ENCODE results near the gene PTPRJ.

PTPRJ gene

DNA sequence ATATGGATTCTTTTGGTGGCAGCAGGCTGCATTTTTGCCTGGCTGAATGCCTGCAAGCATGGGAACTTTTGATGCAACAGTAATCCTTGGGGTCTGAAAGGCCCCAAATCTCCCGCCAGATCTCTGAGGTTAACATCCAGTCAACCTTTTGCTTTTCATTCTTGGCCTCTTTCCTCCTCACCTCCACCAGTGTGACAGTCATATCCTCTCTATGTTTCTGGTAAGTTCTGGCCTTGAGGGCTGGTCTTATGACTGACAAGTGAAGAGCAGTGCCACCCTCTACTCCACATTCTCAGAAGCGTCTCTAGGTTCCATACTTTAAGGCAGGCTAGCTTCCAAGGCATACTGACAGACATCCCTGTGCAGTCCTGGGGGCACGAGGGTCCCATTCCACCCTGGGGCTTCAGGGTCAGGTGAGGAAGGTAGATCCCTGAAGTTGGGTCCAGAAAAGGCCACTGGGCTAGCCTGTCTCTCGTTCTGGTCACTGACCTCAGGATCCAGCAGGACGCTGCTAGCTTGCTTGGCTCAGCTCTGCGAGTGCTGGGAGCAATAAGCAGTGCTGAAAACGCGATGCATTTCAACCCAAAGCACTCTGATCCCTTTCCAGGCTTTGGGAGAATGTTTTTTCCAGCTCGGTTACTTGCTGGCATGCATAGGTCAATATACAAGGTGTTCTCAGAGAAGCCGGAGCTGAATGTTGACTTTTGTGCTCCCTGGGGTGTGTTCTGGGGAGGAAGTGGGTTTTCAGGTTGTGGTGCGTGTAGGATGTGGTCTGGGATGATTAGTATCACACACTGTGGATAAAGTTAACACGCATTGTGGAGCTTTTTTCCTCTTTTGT, 75.2 kb downstream of the PTPRJ start:
- DNase-seq (ENCODE audit: insufficient read length, low spot score) (no peak), FAIRE-seq (no peak)
- no peak for TF ChIP-seq POLR2A (IDR thresholded peaks at IDR 0.05; ENCODE audit: low read depth, low read length)

DNA sequence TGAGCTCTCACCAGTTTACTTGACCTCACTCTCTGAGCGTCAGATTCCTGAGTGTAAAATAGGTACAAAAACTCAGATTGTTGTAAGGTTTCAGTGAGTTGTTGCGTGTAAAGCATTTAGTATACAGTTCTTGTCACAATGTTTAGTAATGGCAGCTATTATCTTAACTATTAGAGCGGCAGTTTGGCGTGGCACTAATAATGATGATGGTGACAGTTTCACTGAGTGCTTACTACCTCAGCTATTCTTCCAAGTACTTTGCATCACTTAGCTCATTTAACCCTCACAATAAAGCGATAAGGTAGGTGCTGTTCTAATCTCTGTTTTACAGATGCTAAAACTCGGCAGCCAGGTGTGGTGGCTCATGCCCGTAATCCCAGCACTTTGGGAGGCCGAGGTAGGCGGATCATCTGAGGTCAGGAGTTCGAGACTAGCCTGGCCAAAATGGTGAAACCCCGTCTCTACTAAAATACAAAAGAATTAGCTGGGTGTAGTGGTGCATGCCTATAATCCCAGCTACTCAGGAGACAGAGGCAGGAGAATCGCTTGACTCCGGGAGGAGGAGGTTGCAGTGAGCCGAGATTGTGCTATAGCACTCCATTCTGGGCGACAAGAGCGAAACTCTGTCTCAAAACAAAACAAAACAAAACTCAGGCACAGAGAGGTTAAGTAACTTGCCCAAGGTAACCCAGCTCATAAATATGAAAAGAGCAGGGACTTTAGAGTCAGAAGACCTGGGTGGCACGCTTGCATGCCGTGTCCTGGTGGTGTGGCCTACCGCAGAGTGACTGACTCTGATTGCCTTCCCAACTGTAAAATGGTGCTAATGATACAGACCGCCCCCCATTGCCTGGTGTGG, 76.2 kb downstream of the PTPRJ start:
- FAIRE-seq (no peak), DNase-seq (ENCODE audit: insufficient read length, low spot score) (no peak)
- no peak for TF ChIP-seq POLR2A (IDR thresholded peaks at IDR 0.05; ENCODE audit: low read depth, low read length)

DNA sequence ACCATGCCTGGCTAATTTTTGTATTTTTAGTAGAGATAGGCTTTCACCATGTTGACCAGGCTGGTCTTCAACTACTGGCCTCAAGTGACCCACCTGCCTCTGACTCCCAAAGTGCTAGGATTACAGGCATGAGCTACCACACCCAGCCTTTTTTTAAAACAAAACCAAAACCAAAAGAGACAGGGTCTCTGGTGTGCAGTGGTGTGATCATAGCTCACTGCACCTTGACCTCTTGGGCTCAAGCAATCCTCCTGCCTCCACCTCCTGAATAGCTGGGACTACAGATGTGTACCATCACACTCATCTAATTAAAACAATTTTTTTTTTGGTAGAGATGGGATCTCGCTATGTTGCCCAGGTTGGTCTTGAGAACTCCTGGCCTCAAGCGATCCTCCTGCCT, 77.7 kb downstream of the PTPRJ start:
- no peak for FAIRE-seq
- no peak for TF ChIP-seq POLR2A (IDR thresholded peaks at IDR 0.05; ENCODE audit: low read depth, low read length)
- no peak for DNase-seq (ENCODE audit: insufficient read length, low spot score)

DNA sequence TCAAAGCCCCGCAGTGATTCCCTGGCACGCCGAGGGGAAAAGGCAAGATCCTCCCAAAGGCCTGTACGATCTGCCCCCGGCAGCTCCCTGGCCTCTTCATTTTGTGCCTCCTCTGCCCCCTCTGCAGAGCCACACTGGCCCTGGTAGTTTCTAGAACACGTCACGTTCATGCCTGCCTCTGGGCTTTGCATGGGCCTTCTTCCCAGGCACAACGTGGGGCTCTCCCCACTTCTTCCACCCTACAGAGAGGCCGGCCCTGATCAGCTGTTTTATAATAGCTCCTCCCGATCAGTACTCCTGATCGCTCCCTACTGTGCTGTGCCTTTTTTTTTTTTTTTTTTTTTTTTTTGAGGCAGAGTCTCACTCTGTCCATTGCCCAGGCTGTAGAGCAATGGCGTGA, 78.4 kb downstream of the PTPRJ start:
- FAIRE-seq, result no peak
- no peak for TF ChIP-seq POLR2A (IDR thresholded peaks at IDR 0.05; ENCODE audit: low read depth, low read length)
- DNase-seq (ENCODE audit: insufficient read length, low spot score), result no peak

DNA sequence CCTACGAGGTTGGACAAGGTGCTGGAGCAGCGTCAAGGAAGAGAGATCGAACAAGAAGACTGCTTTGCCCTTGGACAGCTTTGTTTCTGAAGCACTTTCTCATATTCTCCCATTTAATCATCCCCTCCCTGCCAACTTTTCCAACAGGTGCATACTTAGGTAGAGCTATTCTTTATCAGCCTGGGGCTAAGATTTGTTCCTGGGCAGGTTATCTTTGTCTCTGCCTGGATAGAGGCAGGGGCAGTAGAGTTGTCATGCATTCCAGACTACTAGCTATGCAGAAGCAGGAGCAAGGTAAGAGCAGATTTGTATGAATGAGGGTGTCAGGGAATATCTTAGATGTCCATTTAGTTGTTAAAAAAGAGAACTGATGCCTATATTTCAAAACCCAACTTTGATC, 82.3 kb downstream of the PTPRJ start:
- TF ChIP-seq POLR2A (IDR thresholded peaks at IDR 0.05; ENCODE audit: low read depth, low read length), result no peak
- no peak for FAIRE-seq
- DNase-seq (ENCODE audit: insufficient read length, low spot score), result no peak

DNA sequence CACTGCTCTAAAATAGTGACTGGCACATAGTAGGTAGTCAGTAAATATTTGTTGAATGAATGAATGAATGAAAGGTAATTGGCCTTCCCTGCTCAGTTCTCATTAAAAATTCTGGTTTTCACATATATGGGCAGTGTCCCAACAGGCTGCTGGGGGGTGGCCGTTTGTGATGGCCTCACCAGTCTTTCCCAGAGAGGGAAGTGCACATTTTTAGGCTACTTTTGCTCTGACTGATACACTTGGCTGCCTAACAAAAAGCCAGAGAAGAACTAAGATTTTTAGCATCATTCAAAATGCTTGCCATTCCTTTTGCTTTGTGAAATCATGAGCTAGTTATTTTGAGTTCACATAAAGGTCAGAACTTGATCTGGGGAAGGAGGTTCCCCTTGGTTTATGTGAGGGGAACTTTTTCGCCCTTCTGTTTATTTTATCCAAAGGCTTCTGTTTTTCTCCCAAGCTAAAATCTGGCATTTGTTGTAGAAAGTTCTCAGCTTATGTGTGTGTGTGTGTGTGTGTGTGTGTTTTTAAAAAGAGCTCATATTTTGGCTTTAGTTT, 83.1 kb downstream of the PTPRJ start:
- FAIRE-seq (peak; percentile 48), DNase-seq (ENCODE audit: insufficient read length, low spot score) (peak; percentile 60)

DNA sequence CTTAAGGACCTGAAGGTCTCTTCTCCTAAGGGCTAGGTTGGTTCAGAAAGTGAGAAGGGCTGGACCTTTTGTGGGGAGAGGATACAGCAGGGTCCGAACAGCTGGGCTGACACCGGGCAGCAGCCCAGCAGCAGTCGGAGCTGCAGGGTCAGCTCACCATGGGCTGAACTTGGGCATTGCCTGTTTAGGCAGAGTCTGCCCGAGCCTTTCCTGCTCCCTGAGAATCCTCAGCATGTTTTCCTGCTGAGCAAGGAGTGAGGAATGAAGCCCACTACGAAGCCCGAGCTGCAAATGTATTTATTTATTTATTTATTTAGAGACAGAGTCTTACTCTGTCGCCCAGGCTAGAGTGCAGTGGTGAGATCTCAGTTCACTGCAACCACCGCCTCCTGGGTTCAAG, 83.9 kb downstream of the PTPRJ start:
- FAIRE-seq (no peak), DNase-seq (ENCODE audit: insufficient read length, low spot score) (peak; percentile 49)
- TF ChIP-seq POLR2A (IDR thresholded peaks at IDR 0.05; ENCODE audit: low read depth, low read length), result 0 out of 2 replicates have a peak, but pooled peaks have one; percentile 19

More for the DNA sequence above, 83.1 kb downstream of the PTPRJ start:
- TF ChIP-seq POLR2A (IDR thresholded peaks at IDR 0.05; ENCODE audit: low read depth, low read length), result no peak

DNA sequence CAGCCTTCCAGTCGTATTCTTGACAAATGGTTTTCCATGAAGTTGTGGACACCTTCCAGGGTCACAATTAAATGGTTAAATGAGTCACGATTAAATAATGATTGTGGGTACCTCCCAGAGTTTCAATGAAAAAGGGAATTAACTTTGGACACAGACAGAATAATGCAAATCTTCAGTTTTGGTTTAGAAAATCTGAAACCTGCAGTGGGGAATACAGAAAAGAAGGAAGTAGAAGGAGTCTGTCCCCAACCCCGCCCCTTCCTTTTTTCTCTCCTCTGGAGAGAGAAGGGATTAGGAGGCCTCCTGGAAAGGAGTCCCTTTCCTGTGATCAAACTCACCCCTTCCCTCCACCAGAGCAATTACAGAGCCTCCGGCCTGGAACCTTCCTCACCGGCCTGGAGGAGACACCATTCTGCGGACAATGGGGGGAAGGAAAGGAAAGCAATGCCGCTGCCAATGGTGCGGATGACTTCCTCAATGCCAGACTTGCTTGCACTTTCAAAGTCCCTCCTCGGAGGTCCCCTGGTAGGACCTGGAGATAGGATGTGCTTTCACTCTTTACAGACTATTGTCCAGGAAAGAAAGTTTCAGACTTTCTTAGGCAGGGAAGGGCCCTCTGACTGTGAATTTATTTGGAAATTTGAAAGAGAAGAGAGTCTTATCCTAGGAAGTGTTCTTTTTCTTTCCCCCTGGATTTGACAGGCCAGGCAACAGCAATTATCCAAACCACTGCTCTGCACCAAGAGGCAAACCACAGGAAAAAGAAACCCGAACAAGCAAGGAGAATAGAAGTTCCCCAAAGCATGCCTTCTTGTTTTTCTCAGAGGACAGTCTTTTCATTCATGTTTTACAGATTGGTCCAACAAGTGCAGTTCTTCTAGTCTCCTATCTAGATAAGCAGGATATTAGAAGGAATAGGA, 86.8 kb downstream of the PTPRJ start:
- FAIRE-seq (no peak), DNase-seq (ENCODE audit: insufficient read length, low spot score) (no peak)
- 0 out of 2 replicates have a peak, but pooled peaks have one; percentile 12 for TF ChIP-seq POLR2A (IDR thresholded peaks at IDR 0.05; ENCODE audit: low read depth, low read length)

DNA sequence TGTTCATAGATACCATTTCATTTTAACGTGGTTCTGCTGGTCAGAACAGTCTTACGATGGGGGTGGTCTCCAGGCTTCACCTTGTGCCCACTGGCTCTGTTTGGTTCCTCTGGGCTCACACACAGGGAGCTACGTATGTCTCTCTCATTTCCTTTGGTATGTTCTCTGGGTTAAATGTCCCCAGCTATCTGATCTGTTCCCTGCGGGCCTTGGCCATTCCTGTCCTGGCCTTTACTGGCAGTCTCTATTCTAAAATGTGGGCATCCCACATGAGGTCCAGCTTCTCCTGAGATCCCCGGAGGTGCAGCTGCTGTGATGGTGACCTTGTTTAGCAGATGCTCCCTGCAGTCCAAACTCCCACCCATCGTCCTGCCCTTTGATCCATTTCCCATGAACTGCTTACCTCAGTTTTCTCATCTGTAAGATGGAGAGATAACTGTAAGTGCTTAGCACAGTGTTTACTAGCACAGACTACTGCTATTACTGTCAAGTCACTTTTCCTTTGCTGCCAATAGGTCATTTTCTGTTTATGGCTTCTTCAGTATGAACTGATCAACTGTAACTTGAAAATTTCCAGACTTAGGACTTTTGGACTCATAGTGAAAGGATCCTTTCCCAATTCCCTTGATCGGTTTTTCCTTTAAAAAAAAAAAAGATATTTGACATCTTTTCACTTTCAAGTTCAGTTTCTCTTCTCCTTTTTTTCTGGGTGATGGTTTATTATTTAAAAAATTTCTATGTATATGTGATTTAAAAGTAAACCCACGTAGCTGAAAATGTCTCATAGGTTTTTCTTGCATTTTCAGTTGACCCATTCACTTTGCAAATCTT, 92.9 kb downstream of the PTPRJ start:
- FAIRE-seq (no peak), DNase-seq (ENCODE audit: insufficient read length, low spot score) (no peak)
- no peak for TF ChIP-seq POLR2A (IDR thresholded peaks at IDR 0.05; ENCODE audit: low read depth, low read length)

DNA sequence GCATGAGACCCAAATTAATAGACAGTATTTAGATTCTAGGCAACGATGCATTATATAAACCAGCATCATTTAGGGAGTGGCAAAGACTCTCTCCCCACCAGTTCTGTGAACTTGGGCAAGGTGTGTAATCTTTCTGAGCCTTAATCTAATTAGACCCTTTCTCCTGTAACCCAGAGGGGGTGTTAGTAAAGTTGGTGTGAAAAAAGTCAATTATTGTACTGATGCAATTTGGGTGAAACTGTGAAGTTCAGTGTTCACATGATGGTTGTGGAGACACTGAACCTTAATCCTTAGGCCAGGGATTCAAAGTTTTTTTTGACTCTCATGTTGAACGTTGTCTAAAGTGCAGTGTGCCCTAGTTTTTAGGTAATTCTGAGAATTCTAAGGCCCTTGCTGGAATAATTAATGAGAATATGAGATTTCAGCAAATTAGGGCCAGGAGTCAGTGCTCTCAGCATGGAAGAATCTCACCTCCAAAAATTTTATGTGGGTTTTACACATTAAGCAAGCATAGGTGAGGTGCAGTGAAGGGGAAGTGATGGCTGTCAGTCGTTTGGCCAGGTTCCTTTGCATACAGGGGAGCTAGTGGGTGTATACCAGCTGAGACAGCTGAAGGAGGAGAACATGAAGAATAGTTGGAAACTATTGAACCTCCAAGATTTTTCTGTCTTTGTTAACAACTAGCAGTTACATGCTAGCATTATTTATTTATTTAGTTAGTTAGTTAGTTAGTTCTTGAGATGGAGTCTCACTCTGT, 94.2 kb downstream of the PTPRJ start:
- TF ChIP-seq POLR2A (IDR thresholded peaks at IDR 0.05; ENCODE audit: low read depth, low read length), result no peak
- no peak for FAIRE-seq
- DNase-seq (ENCODE audit: insufficient read length, low spot score), result no peak

DNA sequence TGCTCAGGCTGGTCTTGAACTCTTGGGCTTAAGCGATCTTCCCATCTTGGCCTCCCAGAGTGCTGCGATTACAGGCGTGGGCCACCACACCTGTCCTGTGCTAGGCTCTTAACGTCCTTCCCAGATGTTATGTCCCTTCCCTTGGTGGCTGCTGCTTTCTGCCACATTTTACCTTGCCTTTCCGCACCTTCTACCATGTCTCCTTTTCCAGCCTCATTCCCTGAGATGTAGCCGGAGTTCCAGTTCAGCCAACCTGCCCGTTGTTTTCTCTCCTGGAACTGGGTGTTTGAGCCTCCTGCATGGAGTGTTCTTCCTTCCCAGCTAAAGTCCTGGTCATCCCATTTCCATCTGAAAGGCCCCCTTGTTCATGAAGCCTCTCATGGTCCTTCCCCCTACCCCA, 95.3 kb downstream of the PTPRJ start:
- no peak for FAIRE-seq
- DNase-seq (ENCODE audit: insufficient read length, low spot score), result no peak
- no peak for TF ChIP-seq POLR2A (IDR thresholded peaks at IDR 0.05; ENCODE audit: low read depth, low read length)

DNA sequence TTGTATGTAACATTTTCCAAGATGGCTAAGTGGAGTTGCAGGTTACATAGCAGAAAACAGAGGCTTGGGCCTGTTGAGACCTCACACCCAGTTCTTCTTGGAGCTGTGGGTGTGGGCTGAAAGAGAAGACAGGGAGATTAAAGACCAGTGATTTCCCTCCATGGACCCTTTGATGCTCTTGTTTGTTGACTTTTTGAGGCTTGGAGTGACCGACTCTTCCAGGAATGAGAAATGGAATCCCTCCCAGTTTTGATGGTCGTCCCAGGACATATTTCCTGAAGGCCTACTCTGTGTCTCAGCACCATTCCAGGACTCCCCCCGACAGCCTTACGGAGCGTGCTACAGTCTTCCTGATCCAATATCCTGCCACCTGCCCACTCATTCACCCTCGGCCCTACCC, 96.9 kb downstream of the PTPRJ start:
- DNase-seq (ENCODE audit: insufficient read length, low spot score) (no peak), FAIRE-seq (no peak)
- no peak for TF ChIP-seq POLR2A (IDR thresholded peaks at IDR 0.05; ENCODE audit: low read depth, low read length)

Measured in H54 (cell line).